IMR-90 (cell line): Measurements from ENCODE around the gene KLHL41. TPM values are rescaled to one million over a fixed set of nuclear protein-coding genes. Genes with fewer than 3 reads are reported as not detected.

Experiments
- ATAC-seq: fragments of 200-7000 bp; cut with Tn5 transposase; 2 replicates; pipeline ENCODE4 v1.9.1; 2020; ENCODE audit warnings: low read depth, mild to moderate bottlenecking, moderate library complexity
- BruUV-seq: library from RNA; stranded (reverse); fragments of 400-500 nt; replicated peaks from 2 replicates; lab custom pipeline; 2021; lab: Mats Ljungman, UMichigan
- CTCF ChIA-PET: fragments of 300-600 bp; formaldehyde crosslinking; extraction: SDS; loops from one replicate; lab custom pipeline; 2021; ENCODE audit warnings: antibody characterized with exemption; lab: Yijun Ruan, JAX
- POLR2A ChIA-PET: fragments of 300-600 bp; sonication (Branson Sonifier 250); formaldehyde crosslinking; loops from one replicate; lab custom pipeline; 2022; ENCODE audit warnings: antibody characterized with exemption; ENCODE audit not compliant: unreplicated experiment; lab: Charles Lee
- DNase-seq: peaks from one replicate; pipeline ENCODE4 v3.0.0; 2013
- H2AFZ ChIP-seq: replicated peaks from 2 replicates; pipeline ENCODE3; 2013; ENCODE audit warnings: low read length, mild to moderate bottlenecking; ENCODE audit not compliant: poor library complexity
- H2AK5ac ChIP-seq: 2 replicates; pipeline ENCODE4 v1.6.1; 2013; ENCODE audit warnings: low read depth, low read length, inconsistent platforms
- H2AK9ac ChIP-seq: replicated peaks from 2 replicates; pipeline ENCODE3; 2013; ENCODE audit warnings: mild to moderate bottlenecking, low read depth, low read length, moderate library complexity; ENCODE audit not compliant: poor library complexity
- H2BK120ac ChIP-seq: 2 replicates; pipeline ENCODE4 v1.6.1; 2013; ENCODE audit warnings: low read depth, low read length, inconsistent platforms
- H2BK15ac ChIP-seq: 3 replicates; pipeline ENCODE4 v1.6.1; 2013; ENCODE audit warnings: low read depth, low read length, inconsistent platforms
- H2BK20ac ChIP-seq: 2 replicates; pipeline ENCODE4 v1.6.1; 2013; ENCODE audit warnings: low read depth, mild to moderate bottlenecking, inconsistent platforms, low read length, moderate library complexity
- H2BK5ac ChIP-seq: 2 replicates; pipeline ENCODE4 v1.6.1; 2013; ENCODE audit warnings: mild to moderate bottlenecking, low read depth, low read length, inconsistent platforms; ENCODE audit not compliant: poor library complexity, severe bottlenecking
- H3K14ac ChIP-seq: replicated peaks from 2 replicates; pipeline ENCODE4 v1.6.1; 2013; ENCODE audit warnings: low read depth, low read length, inconsistent platforms
- H3K18ac ChIP-seq: 2 replicates; pipeline ENCODE4 v1.6.1; 2013; ENCODE audit warnings: low read depth, low read length, control low read depth
- H3K23ac ChIP-seq: 2 replicates; pipeline ENCODE4 v1.6.1; 2013; ENCODE audit warnings: low read depth, low read length, inconsistent platforms
- H3K27ac ChIP-seq: 2 replicates; pipeline ENCODE4 v1.5.1; 2013; ENCODE audit warnings: mild to moderate bottlenecking, control low read depth, low read length; ENCODE audit not compliant: insufficient read depth
- H3K27me3 ChIP-seq: 2 replicates; pipeline ENCODE4 v1.6.1; 2013; ENCODE audit warnings: low read length; ENCODE audit not compliant: control insufficient read depth, insufficient read depth
- H3K36me3 ChIP-seq: 2 replicates; pipeline ENCODE4 v1.6.1; 2013; ENCODE audit warnings: low read length, mixed read lengths; ENCODE audit not compliant: control insufficient read depth, insufficient read depth
- H3K4ac ChIP-seq: 2 replicates; pipeline ENCODE4 v1.6.1; 2013; ENCODE audit warnings: low read depth, low read length, inconsistent platforms
- H3K4me1 ChIP-seq: 2 replicates; pipeline ENCODE4 v1.6.1; 2013; ENCODE audit warnings: low read length, mixed read lengths; ENCODE audit not compliant: control insufficient read depth, insufficient read depth
- H3K4me2 ChIP-seq: 2 replicates; pipeline ENCODE4 v1.6.1; 2013; ENCODE audit warnings: low read depth, mild to moderate bottlenecking, control low read depth, low read length, moderate library complexity
- H3K4me3 ChIP-seq: 2 replicates; pipeline ENCODE4 v1.5.1; 2013; ENCODE audit warnings: low read depth, mild to moderate bottlenecking, control low read depth, low read length, moderate library complexity; ENCODE audit not compliant: insufficient read depth
- H3K56ac ChIP-seq: 2 replicates; pipeline ENCODE4 v1.6.1; 2013; ENCODE audit warnings: low read length, inconsistent platforms; ENCODE audit not compliant: insufficient read depth; ENCODE audit errors: extremely low read depth
- H3K79me1 ChIP-seq, 2 experiments: 2 replicates each; pipeline ENCODE4 v1.6.1; 2013; ENCODE audit warnings: low read length in 2 of 2, inconsistent platforms in 1 of 2, low read depth in 1 of 2
- H3K9ac ChIP-seq: 2 replicates; pipeline ENCODE4 v1.6.1; 2013; ENCODE audit warnings: low read depth, low read length, control low read depth
- H3K9me1 ChIP-seq: 2 replicates; pipeline ENCODE4 v1.6.1; 2013; ENCODE audit warnings: low read length, inconsistent platforms; ENCODE audit not compliant: insufficient read depth
- H3K9me3 ChIP-seq: 2 replicates; pipeline ENCODE4 v1.6.1; 2013; ENCODE audit warnings: low read length; ENCODE audit not compliant: control insufficient read depth, insufficient read depth
- H4K20me1 ChIP-seq: 2 replicates; pipeline ENCODE4 v1.6.1; 2013; ENCODE audit warnings: low read length, inconsistent platforms; ENCODE audit not compliant: insufficient read depth
- H4K5ac ChIP-seq: 2 replicates; pipeline ENCODE4 v1.6.1; 2013; ENCODE audit warnings: mild to moderate bottlenecking, low read depth, low read length, control low read depth
- H4K8ac ChIP-seq, 2 experiments: 2 replicates each; pipeline ENCODE4 v1.6.1; 2013; ENCODE audit warnings: low read depth in 2 of 2, low read length in 2 of 2, control low read depth in 1 of 2, inconsistent platforms in 1 of 2
- H4K91ac ChIP-seq: 2 replicates; pipeline ENCODE4 v1.6.1; 2013; ENCODE audit warnings: low read depth, low read length, inconsistent platforms; ENCODE audit not compliant: insufficient read depth
- BHLHE40 ChIP-seq: fragments of 150-350 bp; IDR thresholded peaks from 2 replicates; pipeline ENCODE4 v1.6.1; 2016; ENCODE audit warnings: mild to moderate bottlenecking, low read depth, low read length
- CEBPB ChIP-seq: IDR thresholded peaks from 2 replicates; pipeline ENCODE4 v1.6.1; 2012; ENCODE audit warnings: low read depth, low read length, improper control_type of control experiment
- CHD1 ChIP-seq: IDR thresholded peaks from 2 replicates; pipeline ENCODE4 v1.6.1; 2012; ENCODE audit warnings: low read depth, low read length, improper control_type of control experiment
- ELK1 ChIP-seq: fragments of 150-350 bp; IDR thresholded peaks from 2 replicates; pipeline ENCODE4 v1.6.1; 2016; ENCODE audit warnings: low read depth, mild to moderate bottlenecking, low read length, moderate library complexity, borderline replicate concordance
- FOS ChIP-seq: fragments of 150-350 bp; IDR thresholded peaks from 2 replicates; pipeline ENCODE4 v1.6.1; 2016; ENCODE audit warnings: low read depth, low read length
- MAFK ChIP-seq: IDR thresholded peaks from 2 replicates; pipeline ENCODE4 v1.6.1; 2012; ENCODE audit warnings: low read depth, low read length, improper control_type of control experiment
- MAZ ChIP-seq: IDR thresholded peaks from 2 replicates; pipeline ENCODE4 v1.6.1; 2012; ENCODE audit warnings: low read depth, mild to moderate bottlenecking, low read length, improper control_type of control experiment, moderate library complexity, borderline replicate concordance
- NFE2L2 ChIP-seq: fragments of 150-350 bp; IDR thresholded peaks from 2 replicates; pipeline ENCODE4 v1.6.1; 2016; ENCODE audit warnings: low read depth, mild to moderate bottlenecking, low read length
- POLR2A ChIP-seq: IDR thresholded peaks from 2 replicates; pipeline ENCODE4 v1.6.1; 2012; ENCODE audit warnings: mild to moderate bottlenecking, low read depth, low read length
- RAD21 ChIP-seq: IDR thresholded peaks from 2 replicates; pipeline ENCODE4 v1.6.1; 2012; ENCODE audit warnings: low read length, improper control_type of control experiment
- RCOR1 ChIP-seq: IDR thresholded peaks from 2 replicates; pipeline ENCODE4 v1.6.1; 2012; ENCODE audit warnings: mild to moderate bottlenecking, low read length, improper control_type of control experiment; ENCODE audit not compliant: insufficient replicate concordance
- RFX5 ChIP-seq: IDR thresholded peaks from 2 replicates; pipeline ENCODE4 v1.8.0; 2012; ENCODE audit warnings: low read depth, mild to moderate bottlenecking, low read length, moderate library complexity
- SMC3 ChIP-seq: fragments of 150-350 bp; IDR thresholded peaks from 2 replicates; pipeline ENCODE4 v1.6.1; 2016; ENCODE audit warnings: low read depth, mild to moderate bottlenecking, antibody characterized with exemption, low read length, moderate library complexity
- WGBS, 2 experiments: methylation state at CpG; one replicate each; pipeline versions ENCODE4 v1.1.5 to v1.1.7; 2013; ENCODE audit warnings: missing lambda C conversion rate in 2 of 2; ENCODE audit not compliant: insufficient read length in 1 of 2; ENCODE audit errors: extremely low coverage in 2 of 2; 5-methylcytosine and 5-hydroxymethylcytosine counted together
- dilution Hi-C: fragments of 300-500 bp; cut with HindIII; formaldehyde crosslinking; loops from one replicate; pipeline ENCODE4 v1.14.3; 2018; ENCODE audit warnings: low sequenced_read_pairs; ENCODE audit not compliant: unreplicated experiment
- in situ Hi-C: fragments of 300-500 bp; cut with MboI; formaldehyde crosslinking; loops from 3 replicates; pipeline ENCODE4 v1.14.3; 2019; ENCODE audit warnings: low sequenced_read_pairs, inconsistent platforms, mixed read lengths
- intact Hi-C: fragments of 100-400 bp; cut with micrococcal nuclease; formaldehyde crosslinking; loops from 2 replicates; pipeline ENCODE4 v1.10.0; 2022
- polyA plus RNA-seq, 3 experiments: library from polyadenylated mRNA; depleted of rRNA; stranded (reverse); fragments of >200 nt; gene quantifications; 2 replicates each; pipeline ENCODE4 v1.2.3, GENCODE V29; 2012; ENCODE audit warnings: low replicate concordance in 1 of 3
- total RNA-seq: library from RNA; depleted of rRNA; stranded (reverse); fragments of >200 nt; gene quantifications from 2 replicates; pipeline ENCODE4 v1.2.3, GENCODE V29; 2012
- TF ChIP-seq, protein P1 (sequence below): conservative IDR thresholded peaks from 2 replicates; pipeline ENCODE4 v1.5.1; 2012; ENCODE audit warnings: mild to moderate bottlenecking, low read depth, low read length, improper control_type of control experiment
- TF ChIP-seq, protein P2 (sequence below): fragments of 150-350 bp; IDR thresholded peaks from 2 replicates; pipeline ENCODE4 v1.6.1; 2017; ENCODE audit warnings: mild to moderate bottlenecking, antibody characterized with exemption, low read length, low read depth

KLHL41 gene
- total and polyA plus RNA-seq, 2 of the 4 experiments (the other 2 are of a cell fraction), result 0.10 to 0.18 TPM

- no peak overlapping the region for H2BK15ac ChIP-seq
- TF ChIP-seq RFX5 (no peak), RCOR1 (no peak), ELK1 (no peak), CEBPB (no peak), MAZ (no peak), POLR2A (no peak), CHD1 (no peak), BHLHE40 (no peak), MAFK (no peak), RAD21 (no peak), FOS (no peak), SMC3 (no peak), NFE2L2 (no peak)
- TF ChIP-seq, protein P1, sequence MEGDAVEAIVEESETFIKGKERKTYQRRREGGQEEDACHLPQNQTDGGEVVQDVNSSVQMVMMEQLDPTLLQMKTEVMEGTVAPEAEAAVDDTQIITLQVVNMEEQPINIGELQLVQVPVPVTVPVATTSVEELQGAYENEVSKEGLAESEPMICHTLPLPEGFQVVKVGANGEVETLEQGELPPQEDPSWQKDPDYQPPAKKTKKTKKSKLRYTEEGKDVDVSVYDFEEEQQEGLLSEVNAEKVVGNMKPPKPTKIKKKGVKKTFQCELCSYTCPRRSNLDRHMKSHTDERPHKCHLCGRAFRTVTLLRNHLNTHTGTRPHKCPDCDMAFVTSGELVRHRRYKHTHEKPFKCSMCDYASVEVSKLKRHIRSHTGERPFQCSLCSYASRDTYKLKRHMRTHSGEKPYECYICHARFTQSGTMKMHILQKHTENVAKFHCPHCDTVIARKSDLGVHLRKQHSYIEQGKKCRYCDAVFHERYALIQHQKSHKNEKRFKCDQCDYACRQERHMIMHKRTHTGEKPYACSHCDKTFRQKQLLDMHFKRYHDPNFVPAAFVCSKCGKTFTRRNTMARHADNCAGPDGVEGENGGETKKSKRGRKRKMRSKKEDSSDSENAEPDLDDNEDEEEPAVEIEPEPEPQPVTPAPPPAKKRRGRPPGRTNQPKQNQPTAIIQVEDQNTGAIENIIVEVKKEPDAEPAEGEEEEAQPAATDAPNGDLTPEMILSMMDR, result no peak
- TF ChIP-seq, protein P2, sequence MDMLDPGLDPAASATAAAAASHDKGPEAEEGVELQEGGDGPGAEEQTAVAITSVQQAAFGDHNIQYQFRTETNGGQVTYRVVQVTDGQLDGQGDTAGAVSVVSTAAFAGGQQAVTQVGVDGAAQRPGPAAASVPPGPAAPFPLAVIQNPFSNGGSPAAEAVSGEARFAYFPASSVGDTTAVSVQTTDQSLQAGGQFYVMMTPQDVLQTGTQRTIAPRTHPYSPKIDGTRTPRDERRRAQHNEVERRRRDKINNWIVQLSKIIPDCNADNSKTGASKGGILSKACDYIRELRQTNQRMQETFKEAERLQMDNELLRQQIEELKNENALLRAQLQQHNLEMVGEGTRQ, result no peak
- intact Hi-C loops (no loop called here), in situ Hi-C loops (no loop called here), dilution Hi-C loops (no loop called here)
- no peak overlapping the region for H3K23ac ChIP-seq
- H3K14ac ChIP-seq, result no peak overlapping the region
- no peak overlapping the region for H3K27ac ChIP-seq
- no peaks in the 10 kb centered on the region for H4K20me1 ChIP-seq
- H3K79me1 ChIP-seq, result no peaks in the 10 kb centered on the region
- no peak overlapping the region for H3K4ac ChIP-seq
- no peak overlapping the region for H3K9ac ChIP-seq
- WGBS, 2 experiments, result 100% methylated on average over 1 of the region's 2 CpGs; no CpG with 5 or more reads in 1 of the 2 experiments
- no peak overlapping the region for H2AK9ac ChIP-seq
- no TSS peak for BruUV-seq
- H2BK120ac ChIP-seq, result no peak overlapping the region
- POLR2A ChIA-PET, result no interaction called here
- no peak overlapping the region for H3K4me2 ChIP-seq
- H3K18ac ChIP-seq, result no peak overlapping the region
- ATAC-seq (no peak), DNase-seq (no peak)
- H3K56ac ChIP-seq, result no peak overlapping the region
- no peak overlapping the region for H2BK20ac ChIP-seq
- no peak overlapping the region for H4K91ac ChIP-seq
- no peak overlapping the region for H2AFZ ChIP-seq
- H3K4me3 ChIP-seq, result no peak overlapping the region
- no peaks in the 10 kb centered on the region for H3K9me1 ChIP-seq
- H2AK5ac ChIP-seq, result no peak overlapping the region
- no peaks in the 10 kb centered on the region for H3K4me1 ChIP-seq
- H4K8ac ChIP-seq, result no peak overlapping the region
- H2BK5ac ChIP-seq, result no peak overlapping the region
- no peaks in the 10 kb centered on the region for H3K27me3 ChIP-seq
- no peaks in the 10 kb centered on the region for H3K9me3 ChIP-seq
- CTCF ChIA-PET, result interaction anchor here (1.4 kb wide), 1 partner anchor 14 kb away, joined by 9 read pairs; the partner anchor contains the start of gene BBS5
- peaks cover 3% of the 10 kb centered on the region; the same call in 1 of the 2 replicates for H3K36me3 ChIP-seq
- H4K5ac ChIP-seq, result no peak overlapping the region
Measured at GRCh38 chr2:169493360-169493759, 16.1 kb upstream of the KLHL41 start.
